GM19035 (cell line): Measurements from ENCODE around the gene DAPK1.

ENCODE experiments used
- ATAC-seq: cut with Tn5 transposase; IDR thresholded peaks from one replicate; pipeline ENCODE4 v1.9.1; 2021; ENCODE audit not compliant: unreplicated experiment

Gene DAPK1

DNA sequence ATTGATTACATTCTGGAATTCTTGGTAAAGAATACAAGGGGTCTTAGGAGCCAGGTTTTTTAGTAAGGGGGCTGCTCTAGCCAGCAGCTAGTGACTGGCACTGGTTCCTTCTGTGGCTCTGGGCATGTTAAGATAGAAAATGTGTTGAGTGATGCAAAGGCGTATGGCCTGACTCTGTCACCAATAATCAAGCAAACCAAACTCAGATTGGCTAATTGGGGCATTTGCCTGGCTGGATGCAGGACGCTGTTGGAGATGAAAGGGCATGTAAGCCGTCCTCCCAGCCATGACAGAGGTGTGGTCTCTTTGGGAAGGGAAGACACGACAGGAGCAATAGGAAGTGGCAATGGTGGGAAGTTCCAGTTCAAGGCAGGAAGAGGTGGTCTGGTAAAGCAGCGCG is 140.6 kb downstream of the DAPK1 start:
- no peak for ATAC-seq

DNA sequence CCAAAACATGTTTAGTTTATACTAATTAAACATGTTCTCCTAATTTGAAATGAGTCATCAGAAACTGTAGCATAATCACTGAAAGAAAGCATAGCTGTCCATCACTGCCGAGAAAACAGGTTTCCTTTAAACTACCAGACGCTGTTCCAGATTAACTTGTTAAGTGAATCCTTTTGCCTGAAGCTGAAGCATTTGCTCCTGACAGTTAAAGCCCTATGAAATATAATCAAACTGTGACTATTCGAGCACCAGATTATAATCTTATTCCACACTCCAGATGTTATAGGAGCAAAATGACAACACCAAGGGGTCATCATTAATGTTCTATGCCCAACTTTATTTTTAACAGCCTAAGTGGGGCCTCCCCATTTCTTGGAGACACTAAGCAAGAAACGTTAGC is 142.3 kb downstream of the DAPK1 start:
- no peak for ATAC-seq

DNA sequence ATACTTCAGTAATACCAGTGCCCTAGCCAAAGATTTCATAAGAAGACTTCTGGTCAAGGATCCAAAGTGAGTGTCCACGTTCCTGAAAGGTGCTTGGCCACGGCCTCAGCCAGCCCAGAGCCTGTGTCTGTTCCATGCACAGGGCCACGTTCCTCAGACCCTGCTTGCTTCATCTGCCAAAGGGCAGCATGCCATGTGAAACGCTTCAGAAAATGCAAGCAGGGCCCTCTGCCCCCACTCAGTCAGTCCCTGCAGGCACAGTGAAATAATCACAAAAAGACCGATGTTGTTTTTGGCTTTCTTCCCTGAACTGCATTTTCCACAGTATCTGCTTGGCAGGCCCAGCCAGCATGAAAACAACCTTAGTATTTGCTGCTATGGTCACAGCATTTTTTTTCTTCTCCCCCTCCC is 142.7 kb downstream of the DAPK1 start:
- no peak for ATAC-seq

DNA sequence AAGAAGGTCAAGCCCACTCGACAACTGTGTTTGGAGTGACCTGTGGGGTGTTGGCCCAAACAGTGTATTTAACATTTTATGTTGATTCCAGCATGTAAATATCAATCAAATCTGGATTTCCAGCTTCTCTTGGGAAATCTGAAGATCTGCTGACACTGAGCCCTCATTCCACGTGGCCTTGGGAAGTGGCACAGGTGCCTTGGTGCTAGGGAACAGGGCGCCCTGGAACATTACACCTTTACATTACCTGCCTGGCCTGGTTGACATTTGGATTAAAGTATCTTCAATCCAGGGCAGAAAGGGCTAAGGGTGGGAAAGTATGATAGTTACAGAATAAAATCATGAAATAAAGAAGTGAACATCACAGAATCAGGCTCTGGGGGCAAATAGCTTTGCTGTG is 143.4 kb downstream of the DAPK1 start:
- ATAC-seq = no peak

DNA sequence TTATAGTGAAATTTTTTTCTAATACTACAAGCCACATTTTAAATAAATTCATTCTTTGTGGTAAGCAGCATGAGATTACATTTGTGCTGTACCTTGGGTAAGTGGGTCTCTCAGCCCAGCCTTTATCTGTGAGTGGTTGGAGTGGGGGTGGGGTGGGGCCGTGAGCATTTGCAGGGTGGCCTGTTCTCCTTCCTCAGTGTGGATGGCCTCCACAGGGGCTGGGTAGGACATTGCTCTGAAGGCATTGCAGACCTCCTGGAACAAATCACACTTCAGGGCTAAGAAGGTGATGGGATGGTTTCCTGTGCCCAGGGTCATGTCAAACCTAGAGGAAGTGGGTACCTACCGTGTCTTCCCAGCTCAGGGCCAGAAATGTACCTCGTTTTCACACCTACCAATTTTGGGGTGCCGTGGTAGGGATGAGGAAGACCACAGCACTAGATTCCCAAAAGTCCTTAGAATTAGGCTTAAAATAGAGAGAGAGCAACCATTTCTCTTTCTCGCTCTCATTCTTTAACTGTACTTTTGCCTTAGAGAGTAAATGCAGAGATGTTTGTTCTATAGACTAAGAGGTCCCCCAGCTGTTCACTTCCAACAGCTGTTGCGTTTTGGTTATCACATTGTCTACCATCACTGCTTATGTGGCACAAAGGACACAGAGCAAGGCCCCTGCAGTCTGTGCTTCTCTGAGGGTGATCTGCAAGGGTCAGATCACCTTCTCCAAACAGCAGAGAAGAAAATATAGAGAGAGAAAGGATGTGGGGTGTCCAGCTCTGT is 144.9 kb downstream of the DAPK1 start:
- no peak for ATAC-seq

DNA sequence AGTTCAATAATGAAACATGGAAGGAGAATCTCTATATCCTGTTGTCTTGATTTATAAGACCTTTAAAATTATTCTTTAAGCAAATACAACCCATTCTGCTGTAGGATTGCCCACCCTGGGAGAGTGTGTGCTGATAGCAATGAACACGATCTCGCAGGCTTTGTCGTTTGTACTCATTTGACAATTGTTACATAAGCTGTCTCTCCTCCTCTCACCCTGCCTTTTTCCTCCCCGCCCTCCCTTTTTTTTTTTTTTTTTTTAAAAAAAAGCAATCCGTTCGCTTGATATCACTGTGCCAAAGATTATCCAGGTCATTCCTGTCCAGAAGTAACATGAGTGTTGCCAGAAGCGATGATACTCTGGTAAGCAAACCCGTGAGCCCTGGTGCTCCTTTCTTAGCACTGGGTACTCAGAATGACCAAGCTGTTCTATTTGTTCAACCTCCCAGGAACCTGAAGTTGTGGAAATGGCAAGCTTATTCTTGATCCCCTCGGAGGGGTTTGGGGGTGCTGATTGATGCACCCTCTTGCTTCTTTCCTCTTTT is 145.5 kb downstream of the DAPK1 start:
- ATAC-seq = no peak

DNA sequence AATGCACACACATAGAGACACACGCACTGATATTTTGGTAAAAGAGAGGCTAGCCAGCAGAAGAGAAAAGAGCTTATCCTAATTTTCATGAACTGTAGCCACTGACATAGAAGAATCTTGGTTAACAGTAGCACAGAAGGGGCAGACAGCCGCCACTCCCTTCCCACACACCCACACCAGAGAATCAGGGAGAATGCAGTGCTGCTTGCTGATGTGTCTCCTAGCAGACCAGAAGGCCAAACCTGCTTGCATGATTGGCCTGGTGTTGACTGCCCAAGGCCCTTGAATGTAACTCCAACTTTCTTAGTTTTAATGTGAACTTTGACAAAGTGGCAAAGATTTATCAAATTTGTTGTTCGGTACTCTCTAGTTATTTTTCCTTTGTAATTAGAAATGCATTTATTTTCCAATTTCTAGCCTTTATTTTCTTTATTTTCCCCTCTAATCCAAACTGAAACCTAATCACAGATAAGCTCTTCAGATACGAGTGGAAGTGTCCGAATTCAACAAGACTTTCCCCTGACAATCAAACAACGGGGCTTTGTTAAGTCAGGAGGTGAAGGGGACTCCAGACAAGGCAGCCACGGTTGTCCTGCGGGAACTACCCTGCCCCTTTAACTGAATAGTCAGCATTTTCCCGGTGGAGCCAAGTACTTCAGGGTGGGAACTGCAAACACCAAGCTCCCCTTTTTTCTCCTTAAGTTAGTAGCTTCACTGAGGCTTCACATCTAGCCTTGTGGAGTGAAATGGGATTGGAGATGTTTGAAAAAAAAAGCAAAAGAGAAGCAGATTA is 146.3 kb downstream of the DAPK1 start:
- ATAC-seq = no peak

DNA sequence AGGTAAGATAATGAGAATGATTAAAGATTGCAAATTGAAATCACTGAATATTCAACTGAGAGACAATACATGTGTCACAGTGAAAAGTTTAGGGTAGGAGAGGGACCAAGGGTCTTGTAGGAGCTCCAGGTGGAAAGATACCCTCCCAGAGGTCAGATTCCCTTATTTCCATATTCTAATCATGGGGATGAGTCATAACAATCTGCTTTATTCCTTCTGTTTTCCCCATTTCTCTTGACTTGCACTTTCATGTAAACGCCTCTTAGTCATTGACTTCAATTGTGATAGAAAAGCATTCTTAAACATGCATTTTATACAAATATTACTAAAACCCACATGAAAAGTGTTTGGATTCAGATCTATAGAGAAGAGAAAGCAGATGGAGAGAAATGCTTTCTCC is 147.0 kb downstream of the DAPK1 start:
- no peak for ATAC-seq

DNA sequence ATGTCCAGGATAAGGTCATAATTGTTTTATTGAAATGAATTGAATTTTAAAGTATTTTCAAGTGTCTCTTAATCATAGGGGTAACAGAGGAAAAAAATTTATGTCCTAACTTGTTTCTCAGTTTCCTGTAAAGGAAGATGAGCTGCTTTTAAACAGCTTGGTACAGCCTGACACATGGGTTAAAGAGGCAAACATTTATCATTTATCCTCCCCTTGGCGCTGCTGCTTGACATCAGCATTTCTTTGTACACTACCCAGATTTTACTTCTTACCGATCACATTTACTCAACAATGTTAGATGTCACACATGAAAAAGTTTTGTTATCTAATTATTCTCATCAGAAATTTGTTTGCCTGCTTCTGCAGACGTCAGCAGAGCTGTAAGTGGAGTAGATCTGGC is 148.9 kb downstream of the DAPK1 start:
- ATAC-seq = no peak

DNA sequence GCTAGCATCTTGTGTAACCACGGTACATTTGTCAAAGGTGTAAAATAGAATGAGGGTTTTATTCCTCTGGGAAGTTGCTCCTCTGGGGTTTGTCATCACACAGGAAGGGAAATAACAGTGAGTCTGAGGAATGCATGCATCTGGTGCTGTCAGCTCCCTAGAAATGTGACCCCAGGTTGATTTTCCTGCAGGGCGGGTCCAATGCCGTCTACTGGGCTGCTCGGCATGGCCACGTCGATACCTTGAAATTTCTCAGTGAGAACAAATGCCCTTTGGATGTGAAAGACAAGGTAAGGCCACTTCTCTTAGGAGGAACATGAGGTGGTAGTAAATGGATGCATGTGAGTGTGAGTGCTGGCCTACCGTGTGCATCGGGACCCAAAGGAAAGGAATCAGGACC is 149.4 kb downstream of the DAPK1 start:
- no peak for ATAC-seq

DNA sequence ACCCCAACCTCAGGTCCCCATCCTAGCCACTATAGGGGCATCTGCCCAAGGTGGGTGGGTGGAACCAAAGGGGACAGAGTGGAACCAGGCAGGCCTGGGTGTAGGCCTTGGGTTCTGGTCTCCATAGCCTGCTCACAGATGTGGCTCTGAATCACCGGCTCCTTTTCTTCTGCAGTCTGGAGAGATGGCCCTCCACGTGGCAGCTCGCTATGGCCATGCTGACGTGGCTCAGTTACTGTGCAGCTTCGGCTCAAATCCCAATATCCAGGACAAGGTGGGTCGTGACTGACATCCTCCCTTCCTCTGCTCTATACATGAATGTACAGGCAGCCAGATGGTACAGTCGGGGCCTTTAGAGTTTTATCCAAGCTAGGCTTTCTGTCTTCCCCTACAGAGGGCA is 150.9 kb downstream of the DAPK1 start:
- no peak for ATAC-seq

DNA sequence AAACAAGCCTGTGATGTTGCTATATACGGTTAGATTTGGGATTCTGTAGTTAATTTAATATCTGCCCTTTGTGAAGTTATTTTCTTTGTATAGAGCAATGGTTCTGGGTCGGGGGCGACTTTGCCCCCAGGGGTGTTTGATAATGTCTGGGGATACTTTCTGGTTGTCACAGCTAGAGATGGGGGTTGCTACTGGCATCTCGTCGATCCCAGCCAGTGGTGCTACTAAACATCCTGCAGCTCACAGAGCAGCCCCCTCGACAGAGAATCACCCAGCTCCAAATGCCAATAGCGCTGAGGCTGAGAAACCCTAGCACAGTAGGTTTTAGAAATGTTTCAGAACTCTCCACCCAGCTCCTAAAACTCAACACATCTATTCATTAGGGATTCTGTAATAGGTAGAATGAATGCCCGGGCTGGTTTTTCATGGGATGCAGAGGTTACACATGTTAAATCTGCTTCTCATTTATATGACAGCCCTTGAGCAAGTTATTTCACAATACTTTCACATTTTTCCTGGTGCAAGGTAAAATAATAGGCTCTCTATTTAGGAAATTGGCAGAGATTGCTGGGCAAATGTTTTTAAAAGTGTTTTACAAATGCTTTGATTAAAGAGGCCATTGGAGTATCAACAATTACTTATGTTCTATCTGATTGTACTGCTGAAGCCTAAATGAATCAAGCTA is 153.1 kb downstream of the DAPK1 start:
- ATAC-seq = no peak

DNA sequence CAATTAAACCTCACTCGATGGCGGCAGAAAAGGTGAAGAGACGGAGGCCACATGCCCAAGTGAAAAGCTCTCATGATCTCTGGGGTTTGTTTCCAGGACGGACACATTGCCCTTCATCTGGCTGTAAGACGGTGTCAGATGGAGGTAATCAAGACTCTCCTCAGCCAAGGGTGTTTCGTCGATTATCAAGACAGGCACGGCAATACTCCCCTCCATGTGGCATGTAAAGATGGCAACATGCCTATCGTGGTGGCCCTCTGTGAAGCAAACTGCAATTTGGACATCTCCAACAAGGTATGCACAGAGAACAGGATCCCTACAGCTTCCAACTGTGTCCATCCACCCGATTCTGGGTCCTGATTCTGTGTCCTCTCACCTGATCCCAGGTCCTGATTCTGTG is 153.8 kb downstream of the DAPK1 start:
- no peak for ATAC-seq

DNA sequence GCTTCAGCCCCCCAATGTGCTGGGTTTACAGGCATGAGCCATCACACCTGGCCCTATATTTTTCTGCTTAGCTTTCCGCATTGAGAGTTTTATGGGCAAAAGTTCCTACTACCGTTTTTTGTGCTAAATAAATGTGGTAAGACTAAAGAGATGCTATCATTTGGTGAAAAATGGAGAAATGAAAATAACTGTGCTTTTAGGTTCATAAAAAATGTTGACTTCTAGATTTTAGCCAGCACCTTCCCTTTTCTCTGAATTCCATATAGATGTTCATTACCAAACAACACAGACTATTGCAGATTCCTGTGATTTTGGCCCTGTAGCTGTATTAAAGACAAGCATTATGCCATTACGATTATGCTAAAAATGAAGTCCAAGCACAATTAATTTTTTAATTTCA is 156.3 kb downstream of the DAPK1 start:
- ATAC-seq = no peak

DNA sequence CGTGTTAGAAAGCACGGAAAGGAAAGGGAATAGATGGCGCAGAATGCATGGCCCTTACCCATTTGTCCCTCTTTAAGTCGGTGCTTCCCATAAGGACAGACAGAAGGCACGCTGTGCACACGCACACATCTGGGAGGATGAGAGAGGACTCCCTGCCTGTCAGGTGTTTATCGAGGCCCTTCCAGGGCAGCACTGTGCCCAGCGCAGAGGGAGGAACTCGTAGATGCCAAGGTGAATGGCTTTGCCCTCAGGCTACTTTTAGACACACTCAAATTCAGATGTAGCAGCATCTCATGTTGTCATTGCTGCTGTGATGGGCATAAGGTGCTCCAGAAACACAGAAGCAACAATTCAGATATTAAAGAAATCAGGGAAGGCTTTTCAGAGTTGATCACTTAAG is 158.1 kb downstream of the DAPK1 start:
- no peak for ATAC-seq

DNA sequence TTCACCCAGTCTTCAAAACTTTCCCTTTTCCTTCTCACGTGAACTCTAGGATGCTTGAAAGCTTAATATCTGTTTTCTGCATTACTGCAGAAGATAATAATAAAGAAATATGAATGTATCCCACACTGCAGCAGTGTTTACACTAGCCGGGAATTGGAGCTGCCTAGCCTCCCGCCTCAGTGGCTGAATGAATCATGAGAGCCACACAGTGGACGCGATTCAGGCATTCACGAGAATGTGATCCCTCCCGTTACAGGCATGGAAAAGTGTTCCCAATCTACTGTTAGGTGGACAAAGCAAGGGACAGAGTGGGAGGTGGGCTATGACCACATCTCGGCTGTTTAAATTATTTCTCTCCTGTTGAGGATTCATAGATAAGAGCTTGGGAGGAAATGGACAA is 158.8 kb downstream of the DAPK1 start:
- ATAC-seq = no peak

DNA sequence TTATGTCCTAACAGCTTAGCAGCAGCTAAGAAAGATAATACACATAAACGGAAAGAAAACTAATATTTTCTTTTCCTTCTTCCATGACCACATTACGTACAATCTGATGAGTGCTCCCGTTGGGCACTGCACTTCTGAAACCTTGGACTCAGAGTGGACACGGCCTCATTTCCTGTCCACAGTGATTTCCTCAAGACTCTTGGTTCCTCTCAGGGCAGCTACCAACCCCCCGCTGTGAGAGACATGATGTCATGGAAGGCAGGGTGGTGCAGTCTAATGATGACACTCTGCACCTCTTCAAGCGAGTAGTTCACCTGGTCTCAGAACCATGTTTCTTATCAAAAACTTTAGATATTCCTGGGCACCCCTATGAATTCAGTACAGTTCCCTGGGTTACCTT is 159.5 kb downstream of the DAPK1 start:
- no peak for ATAC-seq

DNA sequence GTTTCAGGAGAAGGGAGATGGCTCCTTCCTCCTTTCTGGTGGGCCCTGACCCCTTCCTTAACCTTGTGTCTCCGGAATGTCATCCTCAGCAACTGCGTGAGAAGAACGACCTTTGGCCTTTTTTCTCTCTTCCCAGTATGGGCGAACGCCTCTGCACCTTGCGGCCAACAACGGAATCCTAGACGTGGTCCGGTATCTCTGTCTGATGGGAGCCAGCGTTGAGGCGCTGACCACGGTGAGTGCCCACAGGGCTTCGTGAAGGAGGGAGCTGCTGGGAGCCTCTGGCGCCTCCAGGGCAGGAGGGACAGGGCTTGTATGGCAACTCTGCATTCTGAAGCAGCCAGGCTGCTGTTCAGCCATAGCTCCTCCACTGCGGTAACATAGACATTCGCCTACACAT is 160.2 kb downstream of the DAPK1 start:
- no peak for ATAC-seq

DNA sequence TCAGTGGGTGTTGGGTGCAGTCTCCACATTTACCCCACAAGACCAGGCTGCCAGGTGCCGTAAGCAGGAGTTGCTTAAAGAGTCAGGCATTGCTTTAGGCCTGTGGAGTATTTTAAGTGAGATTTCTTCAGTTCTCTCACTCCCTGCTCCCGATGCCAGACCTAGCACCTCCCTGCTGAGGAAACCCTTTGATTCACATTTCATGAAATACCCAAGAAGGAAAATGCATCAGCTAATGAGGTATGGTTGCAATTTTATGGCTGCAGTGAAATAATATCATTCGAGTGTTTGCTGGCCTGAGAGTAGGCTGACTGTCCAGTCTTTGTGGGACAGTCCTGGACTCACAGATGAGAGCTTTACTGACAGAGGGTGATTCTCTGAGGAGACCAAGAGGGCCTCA is 160.8 kb downstream of the DAPK1 start:
- no peak for ATAC-seq

DNA sequence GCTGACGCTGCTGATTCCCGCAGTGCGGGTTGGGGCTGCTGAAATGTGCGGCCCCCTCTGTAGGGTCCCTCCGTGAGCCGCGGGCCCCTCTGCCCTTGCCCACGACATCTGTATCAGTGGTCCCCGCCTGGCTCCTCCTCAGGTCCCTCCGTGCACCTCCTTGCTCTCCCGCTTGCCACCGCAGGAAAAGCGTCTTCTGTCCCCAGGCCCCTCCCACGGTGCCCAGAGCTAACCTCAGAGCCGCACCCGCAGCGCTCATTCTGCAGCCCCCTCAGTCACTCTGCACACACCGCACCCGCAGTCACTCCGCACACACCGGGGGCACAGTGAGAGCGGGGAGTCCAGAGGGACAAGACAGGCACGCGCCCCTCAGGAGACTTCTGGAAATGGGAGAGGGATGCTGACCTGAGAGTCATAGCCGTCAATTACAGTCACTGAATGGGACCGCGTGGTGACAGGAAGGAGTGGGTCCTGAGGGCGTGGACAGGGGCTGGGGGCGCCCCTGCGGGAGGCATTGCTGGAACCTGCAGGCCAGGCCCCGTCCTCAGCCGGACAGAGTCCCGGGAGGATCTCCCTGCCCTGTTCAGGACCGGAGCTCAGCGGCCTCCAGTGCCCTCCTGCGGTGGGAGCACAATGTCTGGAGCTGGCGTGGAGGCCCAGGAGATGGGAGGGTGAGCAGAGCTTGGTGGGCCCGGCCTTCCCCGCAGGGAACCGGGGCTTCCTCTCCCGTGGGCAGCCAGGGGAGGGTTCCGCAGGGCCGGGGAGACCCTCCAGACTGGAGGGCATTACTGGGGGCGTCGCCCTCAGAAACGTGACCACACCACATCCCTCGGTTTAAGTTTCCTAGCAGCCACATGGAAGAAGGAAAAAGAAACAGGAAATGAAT is 162.1 kb downstream of the DAPK1 start:
- no peak for ATAC-seq

DNA sequence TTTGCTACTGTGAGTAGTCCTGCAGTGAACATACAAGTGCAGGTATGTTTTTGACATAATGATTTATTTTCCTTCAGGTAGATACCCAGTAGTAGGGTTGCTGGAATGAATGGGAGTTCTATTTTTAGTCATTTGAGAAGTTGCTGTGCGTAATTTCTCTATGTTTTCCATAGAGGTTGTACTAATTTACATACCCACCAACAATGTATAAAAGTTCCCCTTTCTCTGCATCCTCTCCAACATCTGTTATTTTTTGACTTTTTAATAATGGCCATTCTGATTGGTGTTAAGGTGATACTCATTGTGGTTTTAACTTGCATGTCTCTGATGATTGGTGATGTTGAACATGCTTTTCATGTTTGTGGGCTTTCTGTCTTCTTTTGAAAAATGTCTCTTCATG is 163.6 kb downstream of the DAPK1 start:
- ATAC-seq = no peak
